Measurements from ENCODE around the gene SLC39A3.

DNA sequence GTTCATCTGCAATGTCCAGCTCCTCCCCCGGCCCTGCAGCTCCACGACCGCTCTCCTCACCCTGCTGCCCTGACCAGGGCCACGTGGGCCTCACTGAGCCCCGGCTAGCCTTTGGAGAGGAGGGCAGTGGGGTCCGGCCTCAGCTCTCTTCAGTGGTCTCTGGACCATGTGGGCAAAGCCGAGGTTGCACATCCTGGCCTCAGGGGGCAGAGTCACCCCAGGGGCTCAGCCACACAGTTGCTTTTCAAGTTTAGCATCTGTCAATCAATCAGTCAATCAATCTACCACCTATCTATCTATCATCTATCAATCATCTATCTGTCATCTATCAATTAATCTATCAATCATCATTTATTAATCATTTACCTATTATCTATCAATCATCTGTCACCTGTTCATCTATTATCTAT is 15.7 kb downstream of the SLC39A3 start:
- TF ChIP-seq CTCF (IDR thresholded peaks at IDR 0.05; ENCODE audit: poor library complexity) (no peak), EZH2 (IDR thresholded peaks at IDR 0.05; ENCODE audit: borderline replicate concordance) (no peak)
